Mucosa of gallbladder (tissue), 1 donor: Measurements from ENCODE around the gene SLC15A3. TPM values are rescaled to one million over a fixed set of nuclear protein-coding genes. Genes with fewer than 3 reads are reported as not detected.
A peak's percentile ranks its signal among the peaks of the same experiment; 100 is the strongest.
"Not testable (repeated sequence)": the region's sequence is repeated elsewhere in the genome, so short reads cannot be mapped to it uniquely, and the experiment has no call there.

Experiments used
- DNase-seq: peaks from one replicate; pipeline ENCODE4 v3.0.0-alpha.2; 2020; ENCODE audit warnings: low spot score
- total RNA-seq: library from RNA; stranded (reverse); gene quantifications from one replicate; pipeline ENCODE4 v1.2.1, GENCODE V29; 2021
- donor health status: DM: no; HTN: no; CAD: no.

SLC15A3 gene
- total RNA-seq, 1 donor from 2014 or later = 23.2 TPM

- peak; percentile 89 for DNase-seq
These were observed 38.0 kb downstream of the SLC15A3 start, which contains the start of gene TMEM109 for GRCh38 chr11:60913793-60914632. TMEM109 (plus strand) TSS chr11:60914158; CDS start chr11:60919694, 5,536 bp downstream.

- no peak for DNase-seq
These were observed 39.0 kb downstream of the SLC15A3 start for GRCh38 chr11:60912851-60913528.

- DNase-seq = no peak
These were observed 39.6 kb downstream of the SLC15A3 start for GRCh38 chr11:60912223-60912850.

GRCh38 chr11:60910711-60911380 is 41.1 kb downstream of the SLC15A3 start:
- no peak for DNase-seq

GRCh38 chr11:60910281-60910687 is 41.7 kb downstream of the SLC15A3 start:
- peak; percentile 30 for DNase-seq

- DNase-seq = not testable (repeated sequence)
These were observed 42.2 kb downstream of the SLC15A3 start for GRCh38 chr11:60909680-60910280.

GRCh38 chr11:60908803-60909202 is 43.2 kb downstream of the SLC15A3 start:
- no peak for DNase-seq

- peak; percentile 99 for DNase-seq
These were observed 45.6 kb downstream of the SLC15A3 start, which contains the start of gene PRPF19 for GRCh38 chr11:60906132-60906972. PRPF19 (minus strand) TSS chr11:60906585; CDS start chr11:60906382, 203 bp downstream.

- no peak for DNase-seq
These were observed 46.3 kb downstream of the SLC15A3 start for GRCh38 chr11:60905551-60906113.

GRCh38 chr11:60905047-60905446 is 46.9 kb downstream of the SLC15A3 start:
- no peak for DNase-seq

GRCh38 chr11:60902625-60903024 is 49.4 kb downstream of the SLC15A3 start:
- no peak for DNase-seq

GRCh38 chr11:60900673-60901404 is 51.1 kb downstream of the SLC15A3 start:
- no peak for DNase-seq

- no peak for DNase-seq
These were observed 52.0 kb downstream of the SLC15A3 start for GRCh38 chr11:60899977-60900376.

- DNase-seq = peak; percentile 48
These were observed 52.7 kb downstream of the SLC15A3 start for GRCh38 chr11:60899046-60899936.

GRCh38 chr11:60897496-60897895 is 54.5 kb downstream of the SLC15A3 start:
- DNase-seq = no peak

GRCh38 chr11:60895687-60896086 is 56.3 kb downstream of the SLC15A3 start:
- no peak for DNase-seq

GRCh38 chr11:60891103-60891741 is 60.8 kb downstream of the SLC15A3 start:
- DNase-seq = no peak

GRCh38 chr11:60890696-60891095 is 61.3 kb downstream of the SLC15A3 start:
- DNase-seq = no peak
